H1 (cell line): ENCODE results near the gene ANKRD13C. TPM values are rescaled to one million over a fixed set of nuclear protein-coding genes. Genes with fewer than 3 reads are reported as not detected.

Experiments
- CHD7 ChIP-seq: fragments of 300-600 bp; sonication (generic); IDR thresholded peaks from 2 replicates; pipeline ENCODE4 v1.7.1; 2012; ENCODE audit warnings: low read length, moderate library complexity, mild to moderate bottlenecking, inconsistent platforms; ENCODE audit not compliant: insufficient replicate concordance
- polyA plus RNA-seq, 7 experiments: library from polyadenylated mRNA; depleted of rRNA in 3 of 7; stranded (reverse) in 5 of 7; unstranded in 2 of 7; fragments of >200 nt in 5 of 7; fragments of 200-250 nt in 2 of 7; gene quantifications; 1 replicate in 5 of 7; 2 replicates in 1 of 7; 4 replicates in 1 of 7; pipeline versions ENCODE4 v1.2.1 to v1.2.3, GENCODE V29; 2011 to 2013; ENCODE audit warnings: missing spikeins in 2 of 7, mixed read lengths in 2 of 7
- total RNA-seq: library from RNA; stranded (reverse); fragmentation: NEBNext Ultra II Directional; extraction: Animal tissue kit (Norgen Biotek cat#: 25700); gene quantifications from 2 replicates; pipeline ENCODE4 v1.2.1, GENCODE V29; 2021

ANKRD13C gene
- total and polyA plus RNA-seq, 2 of the 8 experiments (the other 6 are each of a cell fraction or from before 2014, with no cell fraction given): 4.8 to 21.7 TPM

DNA sequence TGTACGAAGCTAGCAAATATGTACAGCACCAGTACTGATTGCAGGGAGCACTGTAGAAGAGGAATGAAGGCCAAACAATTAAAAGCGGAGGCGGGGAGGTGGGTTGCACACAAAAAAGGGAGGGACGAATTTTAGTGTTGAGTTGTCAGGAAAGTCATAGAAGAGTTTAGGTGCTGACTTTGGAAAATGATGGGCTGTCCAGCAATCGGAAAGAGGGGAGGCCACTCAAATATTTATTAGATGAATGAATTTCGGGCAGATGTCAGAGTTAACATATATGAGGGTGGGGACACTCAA, 537 bp upstream of the ANKRD13C start (continued):
- no peak for TF ChIP-seq CHD7
